Glutamatergic neuron (in vitro differentiated cells): Measurements from ENCODE around the gene FMN1. TPM values are rescaled to one million over a fixed set of nuclear protein-coding genes. Genes with fewer than 3 reads are reported as not detected.

ENCODE experiments used
- DNase-seq: peaks from one replicate; pipeline ENCODE4 v3.0.0; 2022
- H3K27ac Mint-ChIP-seq: one replicate; pipeline ENCODE4 v1.8.0; 2020; ENCODE audit warnings: mild to moderate bottlenecking, mixed read lengths, inconsistent platforms; ENCODE audit not compliant: unreplicated experiment
- H3K27me3 Mint-ChIP-seq: one replicate; pipeline ENCODE4 v1.8.0; 2020; ENCODE audit warnings: mild to moderate bottlenecking, moderate library complexity, mixed read lengths, inconsistent platforms; ENCODE audit not compliant: unreplicated experiment
- H3K36me3 Mint-ChIP-seq: one replicate; pipeline ENCODE4 v1.8.0; 2020; ENCODE audit warnings: mild to moderate bottlenecking, mixed read lengths, inconsistent platforms; ENCODE audit not compliant: unreplicated experiment
- H3K4me1 Mint-ChIP-seq: one replicate; pipeline ENCODE4 v1.8.0; 2020; ENCODE audit warnings: mild to moderate bottlenecking, low read depth, mixed read lengths, inconsistent platforms; ENCODE audit not compliant: unreplicated experiment
- H3K4me3 Mint-ChIP-seq: one replicate; pipeline ENCODE4 v1.8.0; 2020; ENCODE audit warnings: mild to moderate bottlenecking, mixed read lengths, inconsistent platforms; ENCODE audit not compliant: unreplicated experiment
- H3K9me3 Mint-ChIP-seq: one replicate; pipeline ENCODE4 v1.8.0; 2020; ENCODE audit warnings: mild to moderate bottlenecking, moderate library complexity, mixed read lengths, inconsistent platforms; ENCODE audit not compliant: unreplicated experiment
- CTCF ChIP-seq: fragments of 200-600 bp; sonication (generic); IDR thresholded peaks from one replicate; pipeline ENCODE4 v1.5.0; 2021; ENCODE audit not compliant: partially characterized antibody, unreplicated experiment
- total RNA-seq: library from RNA; stranded (reverse); fragmentation: NEBNext Ultra II Directional; extraction: Animal tissue kit (Norgen Biotek cat#: 25700); gene quantifications from one replicate; pipeline ENCODE4 v1.2.1, GENCODE V29; 2021; ENCODE audit not compliant: unreplicated experiment

Gene FMN1
- total RNA-seq, 1 donor from 2014 or later, result 1.1 TPM

- no peak for DNase-seq
- Mint-ChIP-seq H3K27me3 (no peaks in the 10 kb centered on the region), H3K27ac (no peak overlapping the region), H3K9me3 (no peaks in the 10 kb centered on the region), H3K4me1 (peaks cover 2% of the 10 kb centered on the region), H3K36me3 (no peaks in the 10 kb centered on the region), H3K4me3 (no peak overlapping the region)
- peak; percentile 91 for TF ChIP-seq CTCF
These were observed 350.3 kb downstream of the FMN1 start for GRCh38 chr15:32844118-32844711.

GRCh38 chr15:32843219-32843815, 351.2 kb downstream of the FMN1 start:
- Mint-ChIP-seq H3K9me3 (no peaks in the 10 kb centered on the region), H3K4me1 (peaks cover 7% of the 10 kb centered on the region), H3K36me3 (no peaks in the 10 kb centered on the region), H3K27ac (no peak overlapping the region), H3K4me3 (no peak overlapping the region), H3K27me3 (no peaks in the 10 kb centered on the region)
- no peak for DNase-seq
- TF ChIP-seq CTCF, result no peak

GRCh38 chr15:32842081-32842480, 352.4 kb downstream of the FMN1 start:
- Mint-ChIP-seq H3K36me3 (no peaks in the 10 kb centered on the region), H3K27me3 (no peaks in the 10 kb centered on the region), H3K9me3 (no peaks in the 10 kb centered on the region), H3K27ac (no peak overlapping the region), H3K4me1 (peaks cover 7% of the 10 kb centered on the region), H3K4me3 (no peak overlapping the region)
- no peak for TF ChIP-seq CTCF
- DNase-seq, result no peak

GRCh38 chr15:32840507-32841245, 353.8 kb downstream of the FMN1 start:
- H3K4me1 Mint-ChIP-seq, result peaks cover 7% of the 10 kb centered on the region
- no peak overlapping the region for H3K27ac Mint-ChIP-seq
- no peak overlapping the region for H3K4me3 Mint-ChIP-seq
- DNase-seq, result no peak
- no peaks in the 10 kb centered on the region for H3K9me3 Mint-ChIP-seq
- no peak for TF ChIP-seq CTCF
- no peaks in the 10 kb centered on the region for H3K27me3 Mint-ChIP-seq
- H3K36me3 Mint-ChIP-seq, result no peaks in the 10 kb centered on the region

- peaks cover 7% of the 10 kb centered on the region for H3K4me1 Mint-ChIP-seq
- no peaks in the 10 kb centered on the region for H3K27me3 Mint-ChIP-seq
- H3K36me3 Mint-ChIP-seq, result no peaks in the 10 kb centered on the region
- peak overlapping the region; percentile 46 for H3K27ac Mint-ChIP-seq
- peak overlapping the region; percentile 44 for H3K4me3 Mint-ChIP-seq
- DNase-seq, result no peak
- H3K9me3 Mint-ChIP-seq, result no peaks in the 10 kb centered on the region
- TF ChIP-seq CTCF, result no peak
These were observed 355.7 kb downstream of the FMN1 start for GRCh38 chr15:32838820-32839219.
